ENCODE results near the gene CPLX1. TPM values are rescaled to one million over a fixed set of nuclear protein-coding genes. Genes with fewer than 3 reads are reported as not detected.
"Not testable (repeated sequence)": the region's sequence is repeated elsewhere in the genome, so short reads cannot be mapped to it uniquely, and the experiment has no call there.

The CPLX1 gene
- total RNA-seq, 1 donor = not detected

GRCh38 chr4:762211-763190, 63.4 kb downstream of the CPLX1 start:
- H3K9me3 ChIP-seq (ENCODE audit: low read depth, low read length) = no peaks in the 10 kb centered on the region
- peaks cover 16% of the 10 kb centered on the region for H3K79me2 ChIP-seq (ENCODE audit: insufficient read depth, low read length)
- no peak overlapping the region for H2AFZ ChIP-seq (ENCODE audit: low read length)
- H3K27ac ChIP-seq (ENCODE audit: low read depth, low read length) = no peak overlapping the region
- peaks cover 50% of the 10 kb centered on the region for H3K36me3 ChIP-seq (ENCODE audit: insufficient read depth, low read length)
- peaks cover 57% of the 10 kb centered on the region for H4K20me1 ChIP-seq (ENCODE audit: insufficient read depth, low read length)
- TF ChIP-seq, protein P1, sequence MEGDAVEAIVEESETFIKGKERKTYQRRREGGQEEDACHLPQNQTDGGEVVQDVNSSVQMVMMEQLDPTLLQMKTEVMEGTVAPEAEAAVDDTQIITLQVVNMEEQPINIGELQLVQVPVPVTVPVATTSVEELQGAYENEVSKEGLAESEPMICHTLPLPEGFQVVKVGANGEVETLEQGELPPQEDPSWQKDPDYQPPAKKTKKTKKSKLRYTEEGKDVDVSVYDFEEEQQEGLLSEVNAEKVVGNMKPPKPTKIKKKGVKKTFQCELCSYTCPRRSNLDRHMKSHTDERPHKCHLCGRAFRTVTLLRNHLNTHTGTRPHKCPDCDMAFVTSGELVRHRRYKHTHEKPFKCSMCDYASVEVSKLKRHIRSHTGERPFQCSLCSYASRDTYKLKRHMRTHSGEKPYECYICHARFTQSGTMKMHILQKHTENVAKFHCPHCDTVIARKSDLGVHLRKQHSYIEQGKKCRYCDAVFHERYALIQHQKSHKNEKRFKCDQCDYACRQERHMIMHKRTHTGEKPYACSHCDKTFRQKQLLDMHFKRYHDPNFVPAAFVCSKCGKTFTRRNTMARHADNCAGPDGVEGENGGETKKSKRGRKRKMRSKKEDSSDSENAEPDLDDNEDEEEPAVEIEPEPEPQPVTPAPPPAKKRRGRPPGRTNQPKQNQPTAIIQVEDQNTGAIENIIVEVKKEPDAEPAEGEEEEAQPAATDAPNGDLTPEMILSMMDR (IDR thresholded peaks at IDR 0.05; ENCODE audit: extremely low read depth, low read depth, low read length) = peak; percentile 37
- no peak overlapping the region for H3K4me2 ChIP-seq (ENCODE audit: insufficient read depth, low read length)
- peaks cover 13% of the 10 kb centered on the region for H3K4me1 ChIP-seq (ENCODE audit: insufficient read depth, low read length)
- no peak overlapping the region for H3K4me3 ChIP-seq (ENCODE audit: insufficient read depth, low read length)
- peak; percentile 83 for DNase-seq (ENCODE audit: insufficient read length, low spot score, missing footprints)
- no peaks in the 10 kb centered on the region for H3K27me3 ChIP-seq (ENCODE audit: insufficient read depth, low read length)

GRCh38 chr4:761739-762138, 64.2 kb downstream of the CPLX1 start:
- peak; percentile 9 for DNase-seq (ENCODE audit: insufficient read length, low spot score, missing footprints)
- TF ChIP-seq, protein P1 (IDR thresholded peaks at IDR 0.05; ENCODE audit: extremely low read depth, low read depth, low read length) = no peak
- H3K27ac ChIP-seq (ENCODE audit: low read depth, low read length) = no peak overlapping the region
- H2AFZ ChIP-seq (ENCODE audit: low read length) = no peak overlapping the region
- no peaks in the 10 kb centered on the region for H3K27me3 ChIP-seq (ENCODE audit: insufficient read depth, low read length)
- H3K4me1 ChIP-seq (ENCODE audit: insufficient read depth, low read length) = peaks cover 12% of the 10 kb centered on the region
- no peaks in the 10 kb centered on the region for H3K9me3 ChIP-seq (ENCODE audit: low read depth, low read length)
- H3K79me2 ChIP-seq (ENCODE audit: insufficient read depth, low read length) = peaks cover 11% of the 10 kb centered on the region
- H3K4me3 ChIP-seq (ENCODE audit: insufficient read depth, low read length) = no peak overlapping the region
- peaks cover 48% of the 10 kb centered on the region for H3K36me3 ChIP-seq (ENCODE audit: insufficient read depth, low read length)
- peaks cover 53% of the 10 kb centered on the region for H4K20me1 ChIP-seq (ENCODE audit: insufficient read depth, low read length)
- H3K4me2 ChIP-seq (ENCODE audit: insufficient read depth, low read length) = no peak overlapping the region

DNA sequence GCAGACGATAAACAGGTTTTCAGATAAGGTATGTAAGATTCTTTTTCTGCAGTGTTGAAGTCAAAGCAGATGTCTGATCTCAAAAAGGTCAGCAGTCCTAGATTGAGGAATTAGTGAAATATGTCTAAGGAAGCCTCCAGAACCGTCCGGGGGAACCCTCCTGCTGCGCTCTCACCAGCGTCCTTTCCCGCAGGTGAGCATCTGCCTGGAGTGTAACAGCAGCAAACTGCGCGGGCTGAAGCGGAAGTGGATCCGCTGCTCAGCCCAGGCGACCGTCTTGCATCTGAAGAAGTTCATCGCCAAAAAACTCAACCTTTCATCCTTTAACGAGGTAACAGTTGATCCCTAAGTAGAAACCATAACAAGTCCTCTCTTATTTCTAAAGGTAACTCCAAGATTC, 64.8 kb downstream of the CPLX1 start:
- H3K9me3 ChIP-seq (ENCODE audit: low read depth, low read length) = no peaks in the 10 kb centered on the region
- TF ChIP-seq, protein P1 (IDR thresholded peaks at IDR 0.05; ENCODE audit: extremely low read depth, low read depth, low read length) = no peak
- H3K36me3 ChIP-seq (ENCODE audit: insufficient read depth, low read length) = peaks cover 41% of the 10 kb centered on the region
- H3K4me3 ChIP-seq (ENCODE audit: insufficient read depth, low read length) = no peak overlapping the region
- no peak overlapping the region for H3K4me2 ChIP-seq (ENCODE audit: insufficient read depth, low read length)
- H2AFZ ChIP-seq (ENCODE audit: low read length) = no peak overlapping the region
- peak; percentile 55 for DNase-seq (ENCODE audit: insufficient read length, low spot score, missing footprints)
- no peak overlapping the region for H3K27ac ChIP-seq (ENCODE audit: low read depth, low read length)
- peaks cover 8% of the 10 kb centered on the region for H3K4me1 ChIP-seq (ENCODE audit: insufficient read depth, low read length)
- H4K20me1 ChIP-seq (ENCODE audit: insufficient read depth, low read length) = peaks cover 48% of the 10 kb centered on the region
- H3K27me3 ChIP-seq (ENCODE audit: insufficient read depth, low read length) = no peaks in the 10 kb centered on the region
- H3K79me2 ChIP-seq (ENCODE audit: insufficient read depth, low read length) = peaks cover 8% of the 10 kb centered on the region

DNA sequence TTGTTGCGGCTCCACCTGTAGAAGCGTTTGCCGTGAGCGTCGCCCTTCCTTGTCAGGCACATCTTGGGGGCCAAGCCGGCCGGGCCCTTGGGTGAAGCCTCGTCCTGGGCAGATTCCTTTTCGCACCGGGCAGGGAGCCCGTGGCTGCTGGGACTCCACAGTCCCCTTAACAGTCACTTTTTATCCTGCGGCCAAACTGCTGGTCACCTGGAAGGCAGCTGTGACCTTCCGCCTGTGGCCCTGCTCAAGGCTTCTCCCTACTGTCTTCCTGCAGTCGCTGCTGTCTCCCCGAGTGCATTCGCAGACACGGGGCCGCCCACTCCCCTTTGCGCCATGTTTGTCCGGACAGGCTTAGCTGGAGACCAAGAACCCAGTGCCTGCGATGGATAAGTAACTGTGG, 65.3 kb downstream of the CPLX1 start:
- H3K27ac ChIP-seq (ENCODE audit: low read depth, low read length) = no peak overlapping the region
- H3K4me2 ChIP-seq (ENCODE audit: insufficient read depth, low read length) = no peak overlapping the region
- peaks cover 3% of the 10 kb centered on the region for H3K4me1 ChIP-seq (ENCODE audit: insufficient read depth, low read length)
- DNase-seq (ENCODE audit: insufficient read length, low spot score, missing footprints) = peak; percentile 11
- TF ChIP-seq, protein P1 (IDR thresholded peaks at IDR 0.05; ENCODE audit: extremely low read depth, low read depth, low read length) = no peak
- peaks cover 6% of the 10 kb centered on the region for H3K79me2 ChIP-seq (ENCODE audit: insufficient read depth, low read length)
- no peaks in the 10 kb centered on the region for H3K9me3 ChIP-seq (ENCODE audit: low read depth, low read length)
- H3K4me3 ChIP-seq (ENCODE audit: insufficient read depth, low read length) = no peak overlapping the region
- peaks cover 36% of the 10 kb centered on the region for H3K36me3 ChIP-seq (ENCODE audit: insufficient read depth, low read length)
- no peak overlapping the region for H2AFZ ChIP-seq (ENCODE audit: low read length)
- no peaks in the 10 kb centered on the region for H3K27me3 ChIP-seq (ENCODE audit: insufficient read depth, low read length)
- peaks cover 43% of the 10 kb centered on the region for H4K20me1 ChIP-seq (ENCODE audit: insufficient read depth, low read length)

GRCh38 chr4:759810-760209, 66.1 kb downstream of the CPLX1 start:
- H3K9me3 ChIP-seq (ENCODE audit: low read depth, low read length); H3K27me3 ChIP-seq (ENCODE audit: insufficient read depth, low read length); DNase-seq (ENCODE audit: insufficient read length, low spot score, missing footprints); H2AFZ ChIP-seq (ENCODE audit: low read length); H3K4me2 ChIP-seq (ENCODE audit: insufficient read depth, low read length); H3K4me1 ChIP-seq (ENCODE audit: insufficient read depth, low read length); H3K27ac ChIP-seq (ENCODE audit: low read depth, low read length); H3K4me3 ChIP-seq (ENCODE audit: insufficient read depth, low read length); H3K79me2 ChIP-seq (ENCODE audit: insufficient read depth, low read length): not testable (repeated sequence)
- Histone ChIP-seq H3K36me3 (ENCODE audit: insufficient read depth, low read length) (peaks cover 37% of the 10 kb centered on the region), H4K20me1 (ENCODE audit: insufficient read depth, low read length) (peaks cover 44% of the 10 kb centered on the region)

All from osteoblast (primary cell).